Umbilical cord (tissue), 2 donors: ENCODE data around the gene IL12RB2. TPM values are rescaled to one million over a fixed set of nuclear protein-coding genes. Genes with fewer than 3 reads are reported as not detected.
A peak's percentile ranks its signal among the peaks of the same experiment; 100 is the strongest.

Experiments used
- DNase-seq: peaks from one replicate; pipeline ENCODE4 v3.0.0-alpha.2; 2015; ENCODE audit warnings: low spot score
- total RNA-seq: library from RNA; depleted of rRNA; stranded (reverse); fragments of >200 nt; gene quantifications from one replicate; pipeline ENCODE4 v1.2.3, GENCODE V29; 2014; ENCODE audit warnings: low replicate concordance; ENCODE audit not compliant: insufficient read depth

The IL12RB2 gene, protein sequence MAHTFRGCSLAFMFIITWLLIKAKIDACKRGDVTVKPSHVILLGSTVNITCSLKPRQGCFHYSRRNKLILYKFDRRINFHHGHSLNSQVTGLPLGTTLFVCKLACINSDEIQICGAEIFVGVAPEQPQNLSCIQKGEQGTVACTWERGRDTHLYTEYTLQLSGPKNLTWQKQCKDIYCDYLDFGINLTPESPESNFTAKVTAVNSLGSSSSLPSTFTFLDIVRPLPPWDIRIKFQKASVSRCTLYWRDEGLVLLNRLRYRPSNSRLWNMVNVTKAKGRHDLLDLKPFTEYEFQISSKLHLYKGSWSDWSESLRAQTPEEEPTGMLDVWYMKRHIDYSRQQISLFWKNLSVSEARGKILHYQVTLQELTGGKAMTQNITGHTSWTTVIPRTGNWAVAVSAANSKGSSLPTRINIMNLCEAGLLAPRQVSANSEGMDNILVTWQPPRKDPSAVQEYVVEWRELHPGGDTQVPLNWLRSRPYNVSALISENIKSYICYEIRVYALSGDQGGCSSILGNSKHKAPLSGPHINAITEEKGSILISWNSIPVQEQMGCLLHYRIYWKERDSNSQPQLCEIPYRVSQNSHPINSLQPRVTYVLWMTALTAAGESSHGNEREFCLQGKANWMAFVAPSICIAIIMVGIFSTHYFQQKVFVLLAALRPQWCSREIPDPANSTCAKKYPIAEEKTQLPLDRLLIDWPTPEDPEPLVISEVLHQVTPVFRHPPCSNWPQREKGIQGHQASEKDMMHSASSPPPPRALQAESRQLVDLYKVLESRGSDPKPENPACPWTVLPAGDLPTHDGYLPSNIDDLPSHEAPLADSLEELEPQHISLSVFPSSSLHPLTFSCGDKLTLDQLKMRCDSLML
- 9.4 TPM for total RNA-seq

DNA sequence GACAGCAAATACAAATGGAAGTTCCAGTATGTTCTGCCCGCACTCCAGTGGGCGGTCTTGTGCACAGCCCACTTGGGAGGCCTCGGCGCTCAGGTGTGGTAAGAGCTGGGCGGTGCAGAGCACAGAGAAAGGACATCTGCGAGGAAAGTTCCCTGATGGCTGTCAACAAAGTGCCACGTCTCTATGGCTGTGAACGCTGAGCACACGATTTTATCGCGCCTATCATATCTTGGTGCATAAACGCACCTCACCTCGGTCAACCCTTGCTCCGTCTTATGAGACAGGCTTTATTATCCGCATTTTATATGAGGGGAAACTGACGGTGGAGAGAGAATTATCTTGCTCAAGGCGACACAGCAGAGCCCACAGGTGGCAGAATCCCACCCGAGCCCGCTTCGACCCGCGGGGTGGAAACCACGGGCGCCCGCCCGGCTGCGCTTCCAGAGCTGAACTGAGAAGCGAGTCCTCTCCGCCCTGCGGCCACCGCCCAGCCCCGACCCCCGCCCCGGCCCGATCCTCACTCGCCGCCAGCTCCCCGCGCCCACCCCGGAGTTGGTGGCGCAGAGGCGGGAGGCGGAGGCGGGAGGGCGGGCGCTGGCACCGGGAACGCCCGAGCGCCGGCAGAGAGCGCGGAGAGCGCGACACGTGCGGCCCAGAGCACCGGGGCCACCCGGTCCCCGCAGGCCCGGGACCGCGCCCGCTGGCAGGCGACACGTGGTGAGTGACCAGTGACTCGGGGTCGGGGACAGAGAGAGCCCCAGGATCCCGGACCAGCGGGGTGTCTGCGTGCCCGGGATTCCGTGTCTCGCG, at the start of gene IL12RB2:
TSS of gene IL12RB2 (plus strand) at position 623 of the 810 bp plus-strand sequence. CDS start 12,496 bp downstream, outside the sequence.
- DNase-seq: no peak

DNA sequence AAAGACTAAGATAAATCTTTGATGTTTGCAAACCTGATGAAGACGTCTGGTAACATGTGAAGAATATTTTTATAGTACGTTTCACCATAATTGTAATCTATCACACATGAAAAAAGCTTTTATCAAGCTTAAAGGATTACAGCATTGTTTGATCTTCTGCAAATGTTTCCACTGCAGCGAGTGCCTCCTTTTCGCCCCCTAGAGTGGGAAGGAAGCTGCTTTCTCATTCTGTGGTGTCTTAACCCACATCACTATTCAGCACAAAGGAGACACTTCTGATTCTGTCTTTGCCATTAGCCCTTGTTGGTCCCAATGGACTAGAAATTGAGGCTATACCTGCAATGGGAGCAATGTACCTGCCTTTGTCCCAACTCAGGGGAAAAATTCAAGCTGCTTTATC, 46.0 kb upstream of the IL12RB2 start:
- DNase-seq: peak; percentile 8

DNA sequence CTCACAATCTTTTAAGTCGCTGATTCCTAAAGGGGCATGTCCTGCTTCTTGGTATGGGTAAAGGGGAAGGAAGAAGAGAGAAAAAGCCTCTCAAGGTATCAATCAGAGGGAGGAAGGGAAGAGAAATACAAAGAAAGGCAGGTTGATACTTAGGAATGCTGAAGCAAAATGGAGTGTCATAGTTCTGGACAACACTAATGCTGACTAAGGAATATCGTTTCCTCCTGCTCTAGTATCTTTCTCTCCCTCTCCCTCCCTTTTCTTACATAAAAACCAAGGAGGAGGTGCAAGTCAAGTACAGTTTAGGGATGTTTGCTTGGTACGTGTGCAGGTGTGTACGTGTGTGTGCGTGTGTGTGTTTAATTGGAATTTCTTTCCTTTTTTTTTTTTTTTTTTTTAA, 44.9 kb upstream of the IL12RB2 start:
- no peak for DNase-seq

DNA sequence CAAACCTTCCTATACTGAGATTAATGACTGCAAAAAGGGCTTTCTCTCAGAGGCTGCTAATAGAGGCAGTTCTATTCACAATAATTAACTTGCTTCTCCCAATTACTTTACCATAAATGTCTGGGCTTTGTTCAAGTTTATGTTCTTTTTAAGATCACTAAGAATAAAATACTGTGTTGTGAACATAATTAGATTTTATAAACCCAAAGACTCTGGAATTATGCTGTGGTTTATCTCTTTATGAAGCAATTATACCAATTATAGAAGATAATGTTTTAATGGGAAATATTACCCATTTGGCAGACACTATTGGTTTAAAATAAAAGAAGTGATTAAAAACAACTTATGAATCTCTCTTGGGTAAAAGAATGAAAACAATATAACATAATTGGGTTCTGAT, 43.5 kb upstream of the IL12RB2 start:
- DNase-seq: no peak

DNA sequence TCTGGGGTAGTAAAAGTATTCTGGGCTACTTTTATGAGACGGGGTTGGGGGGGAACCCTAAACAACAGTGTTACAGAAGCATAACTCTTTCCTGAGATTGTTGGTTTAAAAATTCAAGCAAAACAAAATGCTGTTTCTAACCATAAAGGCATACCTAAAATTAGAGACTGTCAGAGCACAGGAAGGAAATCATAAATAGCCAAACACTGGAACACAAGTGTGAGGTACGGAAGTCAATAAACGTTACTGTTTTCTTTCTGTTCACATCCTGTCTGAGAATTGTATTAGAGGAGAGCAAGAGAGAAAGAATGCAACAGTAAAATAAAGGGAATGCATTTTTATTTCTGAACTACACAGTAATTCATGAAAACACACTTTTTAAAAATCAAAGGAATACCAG, 42.8 kb upstream of the IL12RB2 start:
- DNase-seq: no peak

DNA sequence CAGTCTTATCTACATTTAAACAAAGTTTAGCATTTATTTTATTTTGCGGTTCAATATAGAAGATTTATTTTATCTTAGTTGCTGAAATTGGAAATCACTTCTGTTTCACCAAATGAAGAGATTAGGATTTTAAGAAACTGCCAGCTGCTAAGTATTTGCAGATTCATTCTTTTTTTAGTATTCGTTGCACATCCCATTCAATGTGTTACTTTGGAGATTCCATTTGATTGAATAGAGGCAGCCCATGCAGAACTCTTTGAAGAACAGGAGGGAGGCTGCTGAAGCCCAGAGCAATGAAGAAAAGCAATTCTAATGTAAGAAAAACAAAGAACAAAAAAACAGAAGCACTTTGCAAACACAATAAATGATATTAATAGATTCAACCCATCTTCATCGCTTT, 38.6 kb upstream of the IL12RB2 start:
- DNase-seq: no peak

DNA sequence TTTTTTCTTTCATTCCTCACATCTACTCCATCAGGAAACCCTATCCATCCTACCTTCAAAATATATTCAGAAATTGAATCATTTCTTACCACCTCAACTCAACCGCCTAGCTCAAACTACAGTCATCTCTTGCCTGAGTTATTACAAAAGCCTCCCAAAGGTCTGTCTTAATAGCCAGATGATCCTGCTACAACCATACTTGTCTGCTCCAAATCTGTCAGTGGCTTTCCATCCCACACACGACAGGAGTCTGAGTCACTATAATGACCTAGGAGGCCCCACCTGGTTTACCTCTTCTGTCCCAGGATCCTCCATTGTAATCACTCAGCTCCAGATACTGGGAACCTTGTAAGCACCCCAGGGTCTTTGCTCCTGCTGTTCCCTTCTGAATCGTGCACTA, 37.1 kb upstream of the IL12RB2 start:
- DNase-seq: no peak

DNA sequence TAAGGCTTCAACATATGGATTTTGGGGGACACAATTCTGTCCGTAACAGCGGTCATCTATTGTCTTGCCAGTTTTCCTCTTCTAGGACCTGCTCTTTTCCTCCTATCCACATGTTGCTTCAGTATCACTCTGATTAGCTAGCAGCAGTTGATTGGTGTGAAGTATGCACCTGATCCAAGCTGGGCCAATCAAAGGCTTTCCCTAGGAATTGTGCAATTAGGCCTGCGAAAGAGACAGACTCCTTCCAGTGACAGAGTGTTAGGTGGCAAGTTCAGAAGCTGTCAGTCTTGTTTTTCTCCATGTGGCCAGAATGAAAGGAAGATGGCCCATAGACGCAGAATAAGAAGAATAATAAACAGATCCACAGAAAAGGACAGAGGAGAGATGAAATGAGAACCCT, 34.1 kb upstream of the IL12RB2 start:
- no peak for DNase-seq

DNA sequence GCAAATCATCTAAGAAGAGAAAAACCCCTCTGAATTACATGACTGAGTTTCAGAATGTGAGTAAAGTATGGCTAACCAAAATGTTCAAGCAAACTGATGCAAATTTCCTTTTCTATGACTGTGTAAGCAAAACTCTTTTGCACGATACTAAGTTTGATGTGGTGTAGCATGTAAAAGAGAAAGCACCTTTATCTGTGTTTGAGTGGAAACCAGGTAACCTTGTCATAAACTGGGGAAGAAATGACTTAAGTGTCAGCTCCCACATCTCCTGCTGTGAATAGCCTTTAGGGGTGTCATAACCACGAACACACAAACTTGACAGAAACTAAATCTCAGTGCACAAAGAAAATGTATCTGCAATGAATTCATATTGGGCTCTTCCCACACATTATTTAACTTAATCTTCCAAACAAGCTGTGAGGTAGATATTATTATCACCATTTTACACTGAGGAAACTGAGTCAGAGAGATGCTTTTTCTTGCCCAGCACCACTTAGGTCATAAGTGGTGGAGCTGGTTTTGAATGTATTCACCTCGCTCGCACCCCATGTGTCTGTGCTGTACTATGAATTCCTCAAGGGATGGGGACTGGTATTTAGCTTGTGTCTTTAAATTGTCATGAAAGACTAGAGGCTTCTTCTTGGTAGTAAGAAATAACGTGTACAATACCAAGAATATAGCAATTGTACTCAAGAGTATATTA, 32.9 kb upstream of the IL12RB2 start:
- no peak for DNase-seq

DNA sequence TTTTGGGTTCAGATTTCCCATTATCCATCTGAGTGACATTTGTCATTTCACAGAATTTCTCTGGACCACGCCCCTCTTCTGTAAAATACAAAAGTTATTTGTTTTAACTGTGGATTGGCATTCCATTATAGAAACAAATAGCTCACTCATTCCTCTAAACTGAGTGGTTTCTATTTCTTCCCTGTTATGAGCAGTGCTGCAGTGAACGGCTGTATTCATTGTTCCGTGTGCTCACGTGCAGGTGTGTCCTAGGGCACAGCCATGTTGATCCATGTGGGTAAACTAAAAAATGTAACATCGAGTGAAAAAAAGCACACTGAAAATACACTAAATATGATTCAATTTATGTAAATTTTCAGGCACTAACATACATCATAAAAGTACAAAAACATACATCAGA, 27.0 kb upstream of the IL12RB2 start:
- no peak for DNase-seq

DNA sequence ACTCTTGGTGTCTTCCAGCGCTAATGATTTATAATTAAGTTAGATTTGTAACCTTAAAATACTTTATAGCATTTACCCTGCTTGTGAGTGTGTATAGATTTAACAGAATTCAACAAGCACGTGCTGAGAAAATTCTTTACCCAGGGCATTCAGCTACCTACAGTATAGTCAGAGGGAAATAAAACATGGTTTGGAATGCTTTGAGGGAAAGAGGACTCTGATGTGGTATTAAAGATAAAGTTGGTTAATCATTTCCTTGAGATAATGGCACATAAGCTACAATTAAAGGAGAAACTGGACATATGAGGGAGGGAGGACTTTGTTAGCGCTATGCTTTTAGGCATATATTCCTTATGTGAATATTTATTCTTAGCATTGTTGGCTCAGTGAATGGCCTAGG, 26.4 kb upstream of the IL12RB2 start:
- no peak for DNase-seq

DNA sequence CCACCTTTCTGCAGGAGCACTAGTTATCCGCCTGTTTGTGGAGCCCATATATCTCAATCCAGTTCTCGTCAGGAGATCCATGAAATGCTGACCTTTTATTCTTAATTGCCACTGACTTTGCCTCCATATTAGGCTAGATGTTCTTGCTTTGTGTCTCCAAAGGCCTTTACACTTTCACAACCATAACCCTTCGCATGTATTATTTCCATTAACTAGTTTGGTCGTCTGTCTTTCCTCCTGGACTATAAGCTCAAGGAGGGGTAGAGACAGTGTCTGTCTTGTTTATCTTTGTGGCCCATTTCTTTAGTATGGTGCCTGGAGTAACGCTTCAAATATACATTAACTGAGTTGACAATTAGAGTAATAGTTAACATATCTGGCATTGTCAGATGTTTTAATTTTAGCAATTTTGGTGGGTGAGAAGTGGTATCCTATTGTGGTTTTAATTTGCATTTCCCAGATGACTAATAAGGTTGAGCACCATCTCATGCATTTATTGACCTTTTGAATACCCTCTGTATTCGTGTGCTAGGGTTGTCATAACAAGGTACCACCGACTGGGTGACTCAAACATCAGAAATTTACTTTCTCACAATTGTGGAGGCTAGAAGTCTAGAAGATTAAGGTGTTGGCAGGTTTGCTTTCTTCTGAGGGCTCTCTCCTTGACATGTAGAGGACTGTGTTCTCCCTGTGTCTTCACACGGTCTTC, 21.7 kb upstream of the IL12RB2 start:
- DNase-seq: no peak

DNA sequence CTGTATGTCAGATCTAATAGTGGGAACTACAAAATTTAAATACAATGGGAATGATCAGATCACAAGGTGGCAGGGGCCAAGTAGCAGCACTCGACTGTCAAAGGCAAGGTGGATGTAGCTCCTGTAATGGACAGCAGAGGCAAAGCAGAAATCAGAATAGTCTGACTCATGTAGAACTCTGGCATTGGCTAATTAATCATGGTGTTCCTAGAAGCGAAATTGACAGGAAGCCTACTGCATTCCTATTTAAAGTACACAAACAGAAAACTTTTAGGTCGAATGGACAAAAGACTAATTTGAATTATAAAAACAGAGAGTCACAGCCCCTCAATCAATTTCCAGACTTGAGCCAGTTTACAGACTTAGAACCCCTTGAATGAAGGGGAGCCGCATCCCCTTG, 17.4 kb upstream of the IL12RB2 start:
- DNase-seq: no peak

DNA sequence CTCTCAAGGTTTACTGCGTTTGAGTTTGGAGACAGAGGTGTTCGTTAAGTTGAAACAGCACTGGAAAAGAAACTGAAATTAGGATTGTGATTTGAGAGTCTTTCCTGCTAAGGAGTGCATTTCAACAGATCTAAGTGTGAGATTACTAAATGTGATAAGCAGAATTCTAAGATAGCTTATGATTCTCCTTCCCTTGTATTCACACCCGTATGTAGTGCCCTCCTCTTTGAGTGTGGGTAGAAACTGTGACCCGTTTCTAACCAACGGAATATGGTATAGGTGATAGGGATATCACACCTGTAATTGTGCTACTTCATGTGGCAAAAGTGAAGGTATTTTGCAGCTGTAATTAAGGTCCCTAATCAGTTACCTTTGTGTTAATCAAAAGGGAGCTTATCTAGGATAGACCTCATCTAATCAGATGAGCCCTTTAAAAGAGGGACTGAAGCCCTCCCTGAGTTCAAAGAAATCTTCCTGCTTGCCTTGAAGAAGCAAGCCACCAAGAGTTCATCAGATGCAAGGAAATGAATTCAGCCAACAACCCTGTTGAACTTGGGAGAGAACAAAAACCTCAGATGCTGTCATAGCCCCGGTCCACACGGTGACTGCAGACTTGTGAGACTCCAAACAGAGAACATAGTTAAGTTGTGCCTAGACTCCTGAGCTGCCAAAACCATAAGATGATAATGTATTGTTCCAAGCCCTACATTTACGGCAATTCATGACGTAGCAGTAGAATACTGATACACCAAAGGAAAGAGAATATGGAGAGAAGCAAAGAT, 12.6 kb upstream of the IL12RB2 start:
- no peak for DNase-seq

DNA sequence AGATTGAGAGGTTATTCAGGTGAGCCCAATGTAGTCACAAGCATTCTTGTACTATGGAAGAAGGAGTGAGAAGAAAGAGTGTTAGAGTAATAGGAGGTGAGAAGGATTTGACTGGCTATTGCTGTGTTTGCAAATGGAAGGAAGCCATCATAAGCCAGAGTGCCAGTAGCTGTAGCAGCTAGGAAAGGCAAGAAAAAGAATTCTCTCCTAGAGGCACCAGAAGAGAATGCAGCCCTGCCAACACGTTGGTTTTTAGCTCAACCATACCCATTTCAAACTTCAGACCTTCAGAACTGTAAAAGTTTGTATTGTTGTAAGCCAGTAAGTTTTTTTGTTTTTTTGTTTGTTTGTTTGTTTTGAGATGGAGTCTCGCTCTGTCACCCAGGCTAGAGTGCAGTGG, 8.9 kb upstream of the IL12RB2 start:
- no peak for DNase-seq

DNA sequence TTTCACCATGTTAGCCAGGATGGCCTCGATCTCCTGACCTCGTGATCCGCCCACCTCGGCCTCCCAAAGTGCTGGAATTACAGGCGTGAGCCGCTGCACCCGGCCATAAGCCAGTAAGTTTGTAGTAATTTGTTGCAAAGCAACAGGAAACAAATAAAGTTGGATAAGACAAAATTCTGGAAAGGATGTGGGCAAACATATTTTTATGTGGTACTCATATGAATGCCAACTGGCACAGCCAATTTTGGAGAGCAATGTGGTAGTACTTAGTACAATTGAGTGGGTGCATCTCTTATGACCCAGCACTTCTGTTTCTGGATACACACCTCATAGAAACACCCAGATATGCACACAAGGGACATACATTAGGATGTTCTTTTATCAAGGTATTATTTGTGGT, 8.4 kb upstream of the IL12RB2 start:
- no peak for DNase-seq

DNA sequence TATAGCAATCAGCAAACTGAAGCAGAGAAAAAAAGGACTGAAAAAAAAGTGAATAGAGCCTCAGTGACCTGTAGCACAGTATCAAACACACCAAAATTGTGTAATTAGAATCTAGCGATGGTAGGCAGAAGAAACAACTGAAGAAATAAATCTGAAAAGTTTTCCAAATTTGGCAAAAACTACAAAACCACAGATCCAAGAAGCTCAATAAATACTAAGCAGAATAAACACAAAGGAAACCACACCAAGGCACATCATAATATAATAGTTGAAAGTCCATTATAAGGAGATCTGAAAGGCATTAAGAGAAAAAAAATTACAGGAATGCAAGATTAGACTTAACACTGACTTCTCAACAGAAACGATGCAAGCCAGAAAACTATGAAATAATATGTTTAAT, 7.1 kb upstream of the IL12RB2 start:
- peak; percentile 15 for DNase-seq

DNA sequence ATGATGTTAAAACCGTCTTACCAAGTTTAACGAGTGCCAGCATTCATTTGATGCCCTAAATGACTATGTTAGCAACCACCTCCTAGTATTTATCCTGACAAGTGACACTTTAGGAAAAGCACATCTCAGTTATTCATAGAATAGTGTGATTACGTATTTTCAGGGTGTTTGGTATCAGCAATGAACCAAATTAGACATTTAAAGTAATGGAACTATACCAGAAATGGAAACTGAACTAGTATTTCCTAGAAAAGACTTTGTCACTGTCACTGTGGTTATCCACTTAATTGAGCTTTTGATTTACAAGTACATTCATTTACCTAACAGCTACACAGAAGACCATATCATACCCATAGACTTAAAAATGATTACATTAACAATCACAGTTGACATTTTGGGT, 3.6 kb upstream of the IL12RB2 start:
- no peak for DNase-seq

DNA sequence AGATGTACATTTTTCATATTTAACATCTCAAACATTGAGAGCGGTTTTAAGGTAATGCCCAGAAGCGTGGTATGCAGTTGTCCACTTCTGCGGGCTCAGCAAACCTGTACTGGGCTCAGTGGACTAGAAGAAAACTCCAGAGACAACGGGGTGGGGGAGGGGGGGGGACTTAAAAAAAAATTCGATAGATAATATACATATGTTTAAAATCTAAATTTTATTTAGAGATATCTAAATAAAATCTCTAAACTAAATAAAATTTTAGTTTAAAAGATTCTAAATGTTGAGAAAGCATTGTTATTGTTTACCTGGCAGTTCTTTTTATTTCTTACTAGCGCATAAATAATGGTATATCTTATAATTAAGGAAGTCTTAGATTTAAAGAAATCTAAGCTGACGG, 1.1 kb upstream of the IL12RB2 start:
- no peak for DNase-seq

DNA sequence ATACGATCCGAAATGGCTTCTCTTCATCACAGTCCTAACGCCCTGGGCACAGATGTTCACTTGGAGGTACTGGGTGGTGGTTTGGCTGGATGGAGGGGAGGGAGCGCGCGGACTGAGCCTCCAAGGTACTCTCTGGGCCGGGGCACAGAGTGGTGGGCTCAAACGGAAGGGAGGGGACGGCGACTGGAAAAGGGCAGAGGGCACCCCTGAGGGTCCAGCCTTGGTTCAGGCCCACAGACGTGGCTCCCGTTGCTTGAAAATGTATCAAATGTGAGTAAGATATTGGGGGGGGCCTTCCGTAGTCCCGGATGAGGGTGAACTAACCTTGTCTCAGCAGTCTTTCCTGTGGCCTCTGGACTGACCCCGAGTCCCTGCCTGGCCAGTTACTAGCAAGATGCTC, 463 bp downstream of the IL12RB2 start:
- DNase-seq: no peak
